Suprapubic skin (tissue), 4 donors: ENCODE measurements around the gene CANT1. TPM values are rescaled to one million over a fixed set of nuclear protein-coding genes. Genes with fewer than 3 reads are reported as not detected.

Source experiments
- DNase-seq, 2 donors: peaks; one replicate each; pipeline ENCODE4 v3.0.0-alpha.2; 2019; ENCODE audit warnings: low spot score in 2 of 2
- H3K27ac ChIP-seq: fragments of 200-600 bp; sonication (generic); one replicate; pipeline ENCODE4 v1.5.1; 2019
- H3K27me3 ChIP-seq: fragments of 200-600 bp; sonication (generic); one replicate; pipeline ENCODE4 v1.5.1; 2019
- H3K36me3 ChIP-seq: fragments of 200-600 bp; sonication (generic); one replicate; pipeline ENCODE4 v1.5.1; 2019
- H3K4me1 ChIP-seq: fragments of 200-600 bp; sonication (generic); one replicate; pipeline ENCODE4 v1.5.1; 2019
- H3K4me3 ChIP-seq: fragments of 200-600 bp; sonication (generic); one replicate; pipeline ENCODE4 v1.5.1; 2019; ENCODE audit warnings: mild to moderate bottlenecking
- H3K9me3 ChIP-seq: fragments of 200-600 bp; sonication (generic); one replicate; pipeline ENCODE4 v1.5.1; 2019
- EP300 ChIP-seq: sonication (generic); formaldehyde crosslinking; IDR thresholded peaks from one replicate; pipeline ENCODE4 v1.6.1; 2017; ENCODE audit warnings: antibody characterized with exemption
- POLR2A ChIP-seq, 2 donors: fragments of 450-650 bp; IDR thresholded peaks; one replicate each; pipeline ENCODE4 v1.6.1; 2017; ENCODE audit warnings: antibody characterized with exemption in 2 of 2, mild to moderate bottlenecking in 2 of 2, moderate library complexity in 2 of 2
- POLR2AphosphoS5 ChIP-seq, 3 donors: sonication (generic); formaldehyde crosslinking; IDR thresholded peaks; one replicate each; pipeline ENCODE4 v1.6.1; 2017; ENCODE audit warnings: antibody characterized with exemption in 3 of 3
- WGBS: methylation state at CpG from one replicate; pipeline ENCODE4 v1.1.5; 2018; 5-methylcytosine and 5-hydroxymethylcytosine counted together
- total RNA-seq, 4 donors: library from RNA; depleted of rRNA; stranded (reverse); fragments of >200 nt; gene quantifications; one replicate each; pipeline ENCODE4 v1.1.0, GENCODE V29; 2016
- TF ChIP-seq, protein P1 (sequence below), 2 donors: fragments of 200-600 bp in 1 of 2; fragments of 450-650 bp in 1 of 2; sonication (generic) in 1 of 2; IDR thresholded peaks; one replicate each; pipeline ENCODE4 v1.5.1; 2016 to 2019; ENCODE audit warnings: antibody characterized with exemption in 2 of 2, mild to moderate bottlenecking in 1 of 2, moderate library complexity in 1 of 2

The CANT1 gene
- total RNA-seq, 4 donors from 2014 or later, result 21.8 to 37.4 (median 30.1) TPM

DNA sequence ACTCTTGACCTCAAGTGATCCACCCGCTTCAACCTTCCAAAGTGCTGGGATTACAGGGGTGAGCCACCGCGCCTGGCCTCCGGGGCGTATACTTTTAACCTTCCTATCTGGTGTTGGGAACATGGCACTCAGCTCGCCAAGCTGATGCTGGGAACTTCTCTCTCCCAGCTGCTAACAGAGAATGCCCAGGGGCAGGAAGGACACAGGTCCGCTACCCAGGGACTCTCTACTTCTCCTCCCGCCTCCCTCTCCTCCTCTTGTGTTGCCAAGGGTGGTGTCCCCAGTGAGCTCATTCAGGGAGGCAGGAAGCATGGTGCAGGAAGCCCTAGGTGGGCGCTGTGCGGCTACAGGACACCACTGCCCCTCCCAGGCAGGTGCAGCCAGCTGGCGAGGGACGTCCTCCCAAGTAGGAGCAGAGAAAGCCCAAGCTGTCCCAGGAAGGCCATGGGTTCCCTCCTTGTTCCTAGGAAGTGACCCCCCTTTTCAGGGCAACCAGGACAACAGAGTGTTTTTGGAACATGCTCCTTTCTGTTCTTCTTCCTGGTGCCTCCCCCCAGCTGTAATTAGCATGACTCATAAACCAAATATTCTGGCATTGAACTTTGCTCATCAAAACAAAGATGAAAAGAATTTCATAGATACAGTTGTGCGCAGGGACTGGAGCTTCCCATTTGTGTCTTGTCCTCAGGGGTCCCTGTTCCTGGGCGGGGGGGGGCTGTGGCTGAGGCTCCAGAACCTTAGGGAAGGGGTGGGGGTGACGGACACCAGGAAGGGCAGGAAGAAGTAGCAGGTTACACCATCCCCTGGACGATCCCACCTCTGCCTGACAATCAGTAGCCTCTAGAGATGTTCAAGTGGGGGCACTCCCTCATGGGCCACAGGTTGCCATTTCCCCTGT, 17.1 kb upstream of the CANT1 start:
- Histone ChIP-seq H3K4me3 (peak overlapping the region; percentile 78), H3K27me3 (peaks cover 23% of the 10 kb centered on the region), H3K9me3 (no peaks in the 10 kb centered on the region), H3K4me1 (peaks cover 89% of the 10 kb centered on the region), H3K27ac (peak overlapping the region; percentile 84), H3K36me3 (no peaks in the 10 kb centered on the region)
- 32% methylated on average over 16 of the region's 16 CpGs for WGBS
- DNase-seq, result peak; percentile 78 to 82
- TF ChIP-seq POLR2A (IDR thresholded peaks at IDR 0.05), result no peak
- TF ChIP-seq POLR2AphosphoS5 (IDR thresholded peaks at IDR 0.05), result peak in 2 of 3 donors; percentile 79 to 84
- TF ChIP-seq, protein P1, sequence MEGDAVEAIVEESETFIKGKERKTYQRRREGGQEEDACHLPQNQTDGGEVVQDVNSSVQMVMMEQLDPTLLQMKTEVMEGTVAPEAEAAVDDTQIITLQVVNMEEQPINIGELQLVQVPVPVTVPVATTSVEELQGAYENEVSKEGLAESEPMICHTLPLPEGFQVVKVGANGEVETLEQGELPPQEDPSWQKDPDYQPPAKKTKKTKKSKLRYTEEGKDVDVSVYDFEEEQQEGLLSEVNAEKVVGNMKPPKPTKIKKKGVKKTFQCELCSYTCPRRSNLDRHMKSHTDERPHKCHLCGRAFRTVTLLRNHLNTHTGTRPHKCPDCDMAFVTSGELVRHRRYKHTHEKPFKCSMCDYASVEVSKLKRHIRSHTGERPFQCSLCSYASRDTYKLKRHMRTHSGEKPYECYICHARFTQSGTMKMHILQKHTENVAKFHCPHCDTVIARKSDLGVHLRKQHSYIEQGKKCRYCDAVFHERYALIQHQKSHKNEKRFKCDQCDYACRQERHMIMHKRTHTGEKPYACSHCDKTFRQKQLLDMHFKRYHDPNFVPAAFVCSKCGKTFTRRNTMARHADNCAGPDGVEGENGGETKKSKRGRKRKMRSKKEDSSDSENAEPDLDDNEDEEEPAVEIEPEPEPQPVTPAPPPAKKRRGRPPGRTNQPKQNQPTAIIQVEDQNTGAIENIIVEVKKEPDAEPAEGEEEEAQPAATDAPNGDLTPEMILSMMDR (IDR thresholded peaks at IDR 0.05), result no peak
- TF ChIP-seq EP300, result no peak

GRCh38 chr17:79024901-79025737, 15.6 kb upstream of the CANT1 start:
- H3K4me1 ChIP-seq, result peaks cover 95% of the 10 kb centered on the region

DNA sequence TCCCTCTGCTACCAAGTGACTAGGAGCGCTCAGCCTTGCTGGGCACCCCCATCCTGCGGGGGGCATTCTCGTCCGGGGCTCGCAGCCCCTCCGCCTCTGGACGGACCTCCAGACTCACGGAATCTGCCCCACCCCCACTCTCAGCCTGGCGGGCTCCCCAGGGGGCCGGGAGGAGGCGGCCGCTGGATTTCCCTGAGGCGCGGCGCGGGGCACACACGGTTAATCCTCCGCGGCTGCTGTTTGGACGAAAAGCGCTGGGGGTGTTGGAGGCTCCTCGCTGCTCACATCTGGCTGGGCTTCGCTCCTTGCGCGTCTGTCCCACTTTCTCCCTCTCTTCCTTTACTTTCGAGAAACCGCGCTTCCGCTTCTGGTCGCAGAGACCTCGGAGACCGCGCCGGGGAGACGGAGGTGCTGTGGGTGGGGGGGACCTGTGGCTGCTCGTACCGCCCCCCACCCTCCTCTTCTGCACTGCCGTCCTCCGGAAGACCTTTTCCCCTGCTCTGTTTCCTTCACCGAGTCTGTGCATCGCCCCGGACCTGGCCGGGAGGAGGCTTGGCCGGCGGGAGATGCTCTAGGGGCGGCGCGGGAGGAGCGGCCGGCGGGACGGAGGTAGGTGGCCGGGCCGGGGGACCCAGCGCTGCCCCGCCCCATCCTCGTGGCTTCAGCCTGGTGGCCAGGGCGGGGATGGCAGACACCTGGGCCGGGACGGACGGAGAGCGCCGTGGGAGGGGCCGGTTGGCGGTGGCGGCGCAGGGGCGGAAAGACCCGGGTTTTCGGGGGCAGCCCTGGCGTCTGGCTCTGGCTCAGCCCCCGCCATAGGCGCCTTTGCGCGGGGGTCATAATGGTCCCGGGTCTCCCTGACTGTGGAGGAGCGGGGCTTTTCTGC, 14.6 kb upstream of the CANT1 start, which contains the start of gene C1QTNF1:
TSS of gene C1QTNF1 (plus strand) at position 284 of the 886 bp plus-strand sequence. CDS start 19,800 bp downstream, outside the sequence.
- H3K4me1 ChIP-seq, result peaks cover 96% of the 10 kb centered on the region
- peaks cover 23% of the 10 kb centered on the region for H3K27me3 ChIP-seq
- H3K36me3 ChIP-seq, result no peaks in the 10 kb centered on the region
- TF ChIP-seq, protein P1 (IDR thresholded peaks at IDR 0.05), result peak; percentile 9 to 49
- TF ChIP-seq EP300 (no peak), POLR2AphosphoS5 (IDR thresholded peaks at IDR 0.05) (peak in 1 of 3 donors; percentile 7), POLR2A (IDR thresholded peaks at IDR 0.05) (peak in 1 of 2 donors; percentile 40)
- peak within 1 kb of the TSS; percentile 84 for H3K27ac ChIP-seq
- WGBS, result 3% methylated on average over 46 of the region's 77 CpGs
- H3K9me3 ChIP-seq, result no peaks in the 10 kb centered on the region
- H3K4me3 ChIP-seq, result peak within 1 kb of the TSS; percentile 78
- DNase-seq, result peak; percentile 75 to 86

More at GRCh38 chr17:79024901-79025737, 15.6 kb upstream of the CANT1 start:
- TF ChIP-seq POLR2AphosphoS5 (IDR thresholded peaks at IDR 0.05), result peak in 1 of 3 donors; percentile 26
- no peak for TF ChIP-seq EP300
- H3K27ac ChIP-seq, result peak overlapping the region; percentile 84
- no peaks in the 10 kb centered on the region for H3K36me3 ChIP-seq
- no peaks in the 10 kb centered on the region for H3K9me3 ChIP-seq
- DNase-seq, result peak; percentile 71 to 80
- H3K27me3 ChIP-seq, result peaks cover 23% of the 10 kb centered on the region
- peak overlapping the region; percentile 78 for H3K4me3 ChIP-seq
- 45% methylated on average over 7 of the region's 31 CpGs for WGBS

- Histone ChIP-seq H3K27ac (peak overlapping the region; percentile 84), H3K36me3 (no peaks in the 10 kb centered on the region), H3K27me3 (peaks cover 23% of the 10 kb centered on the region), H3K4me3 (peak overlapping the region; percentile 78), H3K9me3 (no peaks in the 10 kb centered on the region), H3K4me1 (peaks cover 91% of the 10 kb centered on the region)
- peak; percentile 54 to 65 for DNase-seq
- 75% methylated on average over 12 of the region's 12 CpGs for WGBS
- TF ChIP-seq, protein P1 (IDR thresholded peaks at IDR 0.05), result no peak
- TF ChIP-seq EP300, result no peak
- TF ChIP-seq POLR2A (IDR thresholded peaks at IDR 0.05), result no peak
- TF ChIP-seq POLR2AphosphoS5 (IDR thresholded peaks at IDR 0.05), result no peak
These were observed 13.7 kb upstream of the CANT1 start for GRCh38 chr17:79023180-79023705.
